Ovary (tissue), 1 donor: ENCODE data around the gene FOXP1.

Experiments
- EP300 ChIP-seq: sonication (generic); formaldehyde crosslinking; IDR thresholded peaks from one replicate; pipeline ENCODE4 v1.6.1; 2017; ENCODE audit warnings: antibody characterized with exemption
- POLR2A ChIP-seq: fragments of 450-650 bp; IDR thresholded peaks from one replicate; pipeline ENCODE4 v1.6.1; 2017; ENCODE audit warnings: antibody characterized with exemption, mild to moderate bottlenecking, moderate library complexity

DNA sequence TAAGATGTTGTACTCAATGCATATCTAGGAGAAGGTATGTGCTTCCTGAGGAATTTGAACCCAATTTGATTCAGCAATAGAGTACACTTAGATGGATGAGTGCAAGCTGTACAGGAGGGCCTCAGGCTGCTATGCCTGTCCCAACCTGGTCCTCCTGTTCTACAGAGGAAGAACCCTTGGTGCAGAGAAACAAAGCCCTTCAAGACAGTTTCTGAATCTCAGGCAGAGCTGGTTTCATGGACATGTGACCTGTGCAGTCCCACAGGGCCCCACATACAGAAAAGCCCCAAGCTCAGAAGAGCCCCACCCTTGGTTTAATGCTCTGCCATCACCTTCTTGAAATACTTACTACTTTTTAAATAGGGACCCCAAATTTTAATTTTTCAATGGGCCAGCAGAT lies 15.3 kb downstream of the FOXP1 start:
- TF ChIP-seq POLR2A, result no peak
- no peak for TF ChIP-seq EP300
